KMS-11 (cell line): ENCODE measurements around the gene BCAT1.

Experiments used
- H2AFZ ChIP-seq: fragments of 200-600 bp; sonication (generic); 2 replicates; pipeline ENCODE4 v1.6.1; 2016; ENCODE audit warnings: antibody characterized with exemption, mixed run types, low read depth
- H3K27ac ChIP-seq: fragments of 200-600 bp; sonication (generic); 2 replicates; pipeline ENCODE4 v1.6.1; 2016; ENCODE audit warnings: mild to moderate bottlenecking, mixed run types
- H3K27me3 ChIP-seq: fragments of 200-600 bp; sonication (generic); 2 replicates; pipeline ENCODE4 v1.6.1; 2017; ENCODE audit warnings: mild to moderate bottlenecking, low read depth, mixed run types, moderate library complexity; ENCODE audit not compliant: insufficient read depth
- H3K36me3 ChIP-seq: fragments of 200-600 bp; sonication (generic); 2 replicates; pipeline ENCODE4 v1.6.1; 2017; ENCODE audit warnings: mild to moderate bottlenecking, mixed run types; ENCODE audit not compliant: insufficient read depth
- H3K4me1 ChIP-seq: fragments of 200-600 bp; sonication (generic); 2 replicates; pipeline ENCODE4 v1.6.1; 2016; ENCODE audit warnings: mild to moderate bottlenecking, low read depth, mixed run types; ENCODE audit not compliant: poor library complexity, severe bottlenecking
- H3K4me2 ChIP-seq: fragments of 200-600 bp; sonication (generic); 2 replicates; pipeline ENCODE4 v1.7.0; 2016; ENCODE audit warnings: mild to moderate bottlenecking, mixed run types
- H3K4me3 ChIP-seq: fragments of 200-600 bp; sonication (generic); IDR thresholded peaks from 2 replicates; pipeline ENCODE4 v1.6.1; 2017; ENCODE audit warnings: low read depth, low read length, mixed read lengths; ENCODE audit not compliant: insufficient read depth
- H3K79me2 ChIP-seq: fragments of 200-600 bp; sonication (generic); 2 replicates; pipeline ENCODE4 v1.6.1; 2016; ENCODE audit warnings: low read depth, mixed run types; ENCODE audit not compliant: insufficient read depth
- H3K9ac ChIP-seq: fragments of 200-600 bp; sonication (generic); 2 replicates; pipeline ENCODE4 v1.6.1; 2016; ENCODE audit warnings: mild to moderate bottlenecking, mixed run types
- H4K20me1 ChIP-seq: fragments of 200-600 bp; sonication (generic); 2 replicates; pipeline ENCODE4 v1.6.1; 2016; ENCODE audit warnings: mild to moderate bottlenecking, mixed run types; ENCODE audit not compliant: insufficient read depth
- CTCF ChIP-seq: fragments of 200-600 bp; sonication (generic); conservative IDR thresholded peaks from 2 replicates; pipeline ENCODE4 v1.6.1; 2017; ENCODE audit warnings: low read depth, mild to moderate bottlenecking, antibody characterized with exemption, low read length, moderate library complexity, mixed read lengths

BCAT1 gene

GRCh38 chr12:24948420-24948756 is 513 bp downstream of the BCAT1 start:
- H3K4me1 ChIP-seq, result peaks cover 36% of the 10 kb centered on the region
- peak overlapping the region; percentile 48; the same call in 1 of the 2 replicates for H2AFZ ChIP-seq
- peak overlapping the region; percentile 91 for H3K4me2 ChIP-seq
- no peaks in the 10 kb centered on the region for H3K36me3 ChIP-seq
- no peak overlapping the region for H3K4me3 ChIP-seq
- no peaks in the 10 kb centered on the region for H3K79me2 ChIP-seq
- no peak overlapping the region for H3K27ac ChIP-seq
- H4K20me1 ChIP-seq, result no peaks in the 10 kb centered on the region
- peaks cover 55% of the 10 kb centered on the region for H3K27me3 ChIP-seq
- H3K9ac ChIP-seq, result peak overlapping the region; percentile 33; the same call in 1 of the 2 replicates
- TF ChIP-seq CTCF, result no peak

- Histone ChIP-seq H3K27ac (no peak overlapping the region), H4K20me1 (no peaks in the 10 kb centered on the region), H3K4me3 (no peak overlapping the region), H3K4me1 (peaks cover 36% of the 10 kb centered on the region), H2AFZ (no peak overlapping the region), H3K79me2 (no peaks in the 10 kb centered on the region), H3K27me3 (peaks cover 52% of the 10 kb centered on the region), H3K9ac (no peak overlapping the region), H3K36me3 (no peaks in the 10 kb centered on the region), H3K4me2 (peak overlapping the region; percentile 91)
- no peak for TF ChIP-seq CTCF
Measured at GRCh38 chr12:24947541-24948419, 1.1 kb downstream of the BCAT1 start.

GRCh38 chr12:24945845-24946244 is 3.1 kb downstream of the BCAT1 start:
- H3K4me2 ChIP-seq, result no peak overlapping the region
- no peak overlapping the region for H2AFZ ChIP-seq
- H3K79me2 ChIP-seq, result no peaks in the 10 kb centered on the region
- H3K27ac ChIP-seq, result no peak overlapping the region
- H4K20me1 ChIP-seq, result no peaks in the 10 kb centered on the region
- H3K4me3 ChIP-seq, result no peak overlapping the region
- peaks cover 40% of the 10 kb centered on the region for H3K27me3 ChIP-seq
- H3K36me3 ChIP-seq, result no peaks in the 10 kb centered on the region
- no peak overlapping the region for H3K9ac ChIP-seq
- TF ChIP-seq CTCF, result no peak
- H3K4me1 ChIP-seq, result peaks cover 26% of the 10 kb centered on the region

DNA sequence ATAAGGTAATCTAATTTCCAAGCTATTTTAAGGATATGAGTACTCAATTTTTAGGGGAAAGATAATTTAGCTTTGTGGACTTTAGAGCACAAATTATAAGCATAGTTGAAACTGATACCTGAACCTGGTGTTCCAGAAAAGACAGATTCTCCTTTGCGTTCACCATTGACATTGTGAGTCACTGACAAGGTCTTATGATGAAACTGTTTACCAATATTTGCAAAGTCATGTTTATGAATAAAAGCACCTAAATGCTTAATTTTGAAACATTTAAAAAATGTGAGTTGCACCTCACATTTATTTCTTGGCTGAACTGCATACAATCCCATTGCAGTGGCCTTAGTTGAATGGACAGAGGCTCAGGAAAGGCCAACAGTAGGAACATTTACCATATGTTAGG is 3.9 kb downstream of the BCAT1 start:
- Histone ChIP-seq H3K27ac (no peak overlapping the region), H3K4me3 (no peak overlapping the region), H3K36me3 (no peaks in the 10 kb centered on the region), H2AFZ (no peak overlapping the region), H3K79me2 (no peaks in the 10 kb centered on the region), H3K27me3 (peaks cover 40% of the 10 kb centered on the region), H3K9ac (no peak overlapping the region), H3K4me1 (peaks cover 21% of the 10 kb centered on the region), H4K20me1 (no peaks in the 10 kb centered on the region), H3K4me2 (no peak overlapping the region)
- no peak for TF ChIP-seq CTCF
